HEK293 (cell line): ENCODE measurements around the gene NDRG3.

Source experiments
- CTCF ChIA-PET: fragments of 350-600 bp; formaldehyde crosslinking; extraction: SDS; loops from one replicate; lab custom pipeline; 2021; ENCODE audit warnings: antibody characterized with exemption; lab: Yijun Ruan, JAX
- POLR2A ChIA-PET: fragments of 300-600 bp; formaldehyde crosslinking; extraction: SDS; loops from one replicate; lab custom pipeline; 2020; ENCODE audit warnings: antibody characterized with exemption, inconsistent platforms; lab: Yijun Ruan, JAX
- H3K27ac ChIP-seq: fragments of 200-500 bp; sonication (Bioruptor generic); 2 replicates; pipeline ENCODE4 v1.5.1; 2014; ENCODE audit warnings: low read depth, low read length, control low read depth, inconsistent platforms; ENCODE audit errors: extremely low read depth
- H3K36me3 ChIP-seq, 2 experiments: fragments of 200-500 bp in 1 of 2; sonication (Bioruptor generic) in 1 of 2; 1 replicate in 1 of 2; 2 replicates in 1 of 2; pipeline ENCODE4 v1.5.1; 2014 to 2017; ENCODE audit warnings: inconsistent platforms in 2 of 2, low read length in 2 of 2; ENCODE audit not compliant: control insufficient read depth in 2 of 2, insufficient read depth in 1 of 2
- H3K4me1 ChIP-seq: fragments of 200-500 bp; sonication (Bioruptor generic); 2 replicates; pipeline ENCODE4 v1.5.1; 2014; ENCODE audit warnings: mild to moderate bottlenecking, low read length, inconsistent platforms; ENCODE audit not compliant: control insufficient read depth, insufficient read depth
- H3K4me3 ChIP-seq: 2 replicates; pipeline ENCODE4 v1.5.1; 2011; ENCODE audit warnings: low read depth, mild to moderate bottlenecking, control low read depth, low read length, moderate library complexity
- H3K9me3 ChIP-seq: fragments of 200-500 bp; sonication (Bioruptor generic); 2 replicates; pipeline ENCODE4 v1.5.1; 2014; ENCODE audit warnings: low read depth, low read length, inconsistent platforms; ENCODE audit not compliant: control insufficient read depth, insufficient read depth
- EGR2 ChIP-seq: fragments of 450-650 bp; formaldehyde crosslinking; IDR thresholded peaks from 2 replicates; pipeline ENCODE4 v1.5.1; 2016; ENCODE audit warnings: low read depth, missing biosample characterization, missing genetic modification characterization
- GLI4 ChIP-seq: fragments of 450-650 bp; formaldehyde crosslinking; IDR thresholded peaks from 2 replicates; pipeline ENCODE4 v1.5.1; 2016; ENCODE audit warnings: missing biosample characterization, missing genetic modification characterization
- KLF8 ChIP-seq: fragments of 450-650 bp; formaldehyde crosslinking; IDR thresholded peaks from 2 replicates; pipeline ENCODE4 v1.5.1; 2016; ENCODE audit warnings: missing biosample characterization, missing genetic modification characterization
- KLF9 ChIP-seq: fragments of 450-650 bp; formaldehyde crosslinking; IDR thresholded peaks from 2 replicates; pipeline ENCODE4 v1.5.1; 2016; ENCODE audit warnings: missing biosample characterization, missing genetic modification characterization, low read depth
- MEIS1 ChIP-seq: sonication (generic); formaldehyde crosslinking; IDR thresholded peaks from 2 replicates; pipeline ENCODE4 v1.8.1; 2022; ENCODE audit warnings: missing genetic modification reagents, mild to moderate bottlenecking, borderline replicate concordance
- TRIM28 ChIP-seq: IDR thresholded peaks from 2 replicates; pipeline ENCODE4 v1.6.1; 2011; ENCODE audit warnings: low read length, control low read depth, borderline replicate concordance
- YY2 ChIP-seq: fragments of 450-650 bp; formaldehyde crosslinking; IDR thresholded peaks from 2 replicates; pipeline ENCODE4 v1.5.1; 2016; ENCODE audit warnings: missing biosample characterization, missing genetic modification characterization
- ZBTB7A ChIP-seq: fragments of 450-650 bp; formaldehyde crosslinking; IDR thresholded peaks from 2 replicates; pipeline ENCODE4 v1.5.1; 2016; ENCODE audit warnings: low read depth, missing biosample characterization, missing genetic modification characterization
- ZNF341 ChIP-seq: fragments of 450-650 bp; formaldehyde crosslinking; IDR thresholded peaks from 2 replicates; pipeline ENCODE4; 2016; ENCODE audit warnings: low read depth, missing biosample characterization, missing genetic modification characterization
- ZNF350 ChIP-seq: fragments of 450-650 bp; formaldehyde crosslinking; IDR thresholded peaks from 2 replicates; pipeline ENCODE4 v1.5.0; 2017; ENCODE audit warnings: missing biosample characterization, mild to moderate bottlenecking, missing genetic modification characterization
- ZNF354C ChIP-seq: fragments of 450-650 bp; formaldehyde crosslinking; IDR thresholded peaks from 2 replicates; pipeline ENCODE4 v1.5.1; 2016; ENCODE audit warnings: missing biosample characterization, missing genetic modification characterization, low read depth, borderline replicate concordance
- ZNF37A ChIP-seq: fragments of 450-650 bp; IDR thresholded peaks from 2 replicates; pipeline ENCODE4 v1.5.1; 2018; ENCODE audit warnings: missing biosample characterization, missing genetic modification characterization
- ZNF544 ChIP-seq: fragments of 450-650 bp; formaldehyde crosslinking; IDR thresholded peaks from 2 replicates; pipeline ENCODE4 v1.5.0; 2017; ENCODE audit warnings: missing biosample characterization, missing genetic modification characterization
- ZNF629 ChIP-seq: fragments of 450-650 bp; formaldehyde crosslinking; IDR thresholded peaks from 2 replicates; pipeline ENCODE4 v1.5.1; 2017; ENCODE audit warnings: missing biosample characterization, missing genetic modification characterization
- ZNF747 ChIP-seq: fragments of 450-650 bp; formaldehyde crosslinking; IDR thresholded peaks from 2 replicates; pipeline ENCODE4 v1.5.1; 2016; ENCODE audit warnings: missing biosample characterization, missing genetic modification characterization
- TF ChIP-seq, protein P1 (sequence below): IDR thresholded peaks from 2 replicates; pipeline ENCODE4 v1.6.1; 2011; ENCODE audit warnings: mild to moderate bottlenecking, low read depth, low read length, borderline replicate concordance
- TF ChIP-seq, protein P2 (sequence below): fragments of 450-650 bp; formaldehyde crosslinking; IDR thresholded peaks from 2 replicates; pipeline ENCODE4 v1.5.1; 2017; ENCODE audit warnings: missing biosample characterization, missing genetic modification characterization
- TF ChIP-seq, protein P3 (sequence below): fragments of 450-650 bp; formaldehyde crosslinking; conservative IDR thresholded peaks from 2 replicates; pipeline ENCODE4 v1.5.1; 2016; ENCODE audit warnings: low read depth, missing biosample characterization, missing genetic modification characterization

Gene NDRG3

DNA sequence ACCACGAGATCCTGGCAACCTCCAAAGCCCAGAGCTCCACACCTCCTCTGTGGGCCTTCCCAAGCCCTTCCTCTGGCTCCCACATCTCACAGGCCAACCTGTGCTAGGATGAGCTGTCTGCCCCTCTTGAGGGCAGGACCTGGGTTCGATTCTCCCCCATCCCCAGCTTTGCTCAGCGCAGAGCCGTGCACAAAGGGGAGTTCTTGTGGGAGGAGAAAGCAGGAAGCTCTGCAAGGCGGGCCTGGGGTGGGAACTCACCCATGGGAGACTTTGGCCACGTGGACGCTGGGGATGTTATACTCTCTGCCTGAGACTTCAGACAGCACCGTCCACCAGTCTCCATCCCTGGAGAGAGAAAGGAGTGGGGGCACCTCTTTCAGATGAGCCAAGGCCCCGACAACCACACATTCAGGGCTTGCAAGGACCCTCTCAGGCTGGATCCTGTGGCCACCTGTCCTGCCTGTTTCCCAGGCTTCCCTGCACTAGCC is 112.6 kb downstream of the NDRG3 start (continued):
- TF ChIP-seq KLF8 (tag by site-specific recombination) (no peak), YY2 (no peak), MEIS1 (CRISPR knock-in tag) (no peak)
- TF ChIP-seq, all 188 proteins: peak for 0

DNA sequence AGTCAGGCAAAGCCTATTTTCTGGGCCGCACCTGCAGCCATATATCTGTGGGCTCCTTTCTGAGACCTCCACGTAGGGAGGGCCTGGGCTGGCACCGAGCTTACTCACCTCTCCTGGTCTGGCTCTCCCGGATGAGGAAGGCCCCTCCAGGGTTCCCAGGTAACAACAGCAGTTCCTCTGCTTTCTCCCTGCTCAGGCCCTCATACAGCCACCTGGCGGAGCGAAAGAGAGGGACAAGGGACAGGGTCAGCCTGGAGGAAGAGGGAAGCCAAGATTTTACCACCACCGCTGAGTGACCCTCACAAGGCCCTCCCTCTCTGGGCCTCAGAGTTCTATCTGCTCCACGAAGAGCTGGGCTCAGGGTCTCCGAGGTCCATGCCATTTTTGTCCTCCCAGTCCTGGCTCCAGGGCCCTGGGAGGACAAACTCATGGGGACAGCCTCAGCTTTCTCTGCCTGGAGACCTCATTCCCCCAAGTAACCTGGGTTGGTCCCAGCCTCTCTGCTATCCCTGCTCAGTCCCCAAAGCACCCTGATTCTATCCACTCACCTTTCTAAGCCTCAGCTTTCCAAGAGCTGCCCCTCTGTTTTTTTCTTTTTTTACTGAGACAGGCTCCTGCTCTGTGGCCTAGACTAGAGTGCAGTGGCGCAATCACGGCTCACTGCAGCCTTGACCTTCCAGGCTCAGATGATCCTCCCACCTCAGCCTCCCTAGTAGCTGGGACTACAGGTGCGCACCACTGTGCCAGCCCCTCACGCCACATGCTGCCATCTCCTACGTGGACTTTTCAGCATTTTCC is 113.2 kb downstream of the NDRG3 start:
- Histone ChIP-seq H3K36me3 (no peaks in the 10 kb centered on the region), H3K27ac (no peak overlapping the region), H3K9me3 (no peaks in the 10 kb centered on the region), H3K4me1 (no peaks in the 10 kb centered on the region), H3K4me3 (no peak overlapping the region)
- ChIA-PET CTCF (interaction anchor here (0.7 to 1.1 kb wide), 2 partner anchors 20 to 21 kb away, joined by 3 to 4 read pairs; no protein-coding TSS in a partner anchor), POLR2A (interaction anchor here (0.7 kb wide), 1 partner anchor 14 kb away, joined by 3 read pairs; no protein-coding TSS in a partner anchor)
- no peak for TF ChIP-seq ZNF544 (tag by site-specific recombination)
- no peak for TF ChIP-seq ZNF629 (tag by site-specific recombination)
- TF ChIP-seq, protein P1, sequence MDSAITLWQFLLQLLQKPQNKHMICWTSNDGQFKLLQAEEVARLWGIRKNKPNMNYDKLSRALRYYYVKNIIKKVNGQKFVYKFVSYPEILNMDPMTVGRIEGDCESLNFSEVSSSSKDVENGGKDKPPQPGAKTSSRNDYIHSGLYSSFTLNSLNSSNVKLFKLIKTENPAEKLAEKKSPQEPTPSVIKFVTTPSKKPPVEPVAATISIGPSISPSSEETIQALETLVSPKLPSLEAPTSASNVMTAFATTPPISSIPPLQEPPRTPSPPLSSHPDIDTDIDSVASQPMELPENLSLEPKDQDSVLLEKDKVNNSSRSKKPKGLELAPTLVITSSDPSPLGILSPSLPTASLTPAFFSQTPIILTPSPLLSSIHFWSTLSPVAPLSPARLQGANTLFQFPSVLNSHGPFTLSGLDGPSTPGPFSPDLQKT, result no peak
- no peak for TF ChIP-seq ZNF350 (tag by site-specific recombination)
- TF ChIP-seq, protein P2, sequence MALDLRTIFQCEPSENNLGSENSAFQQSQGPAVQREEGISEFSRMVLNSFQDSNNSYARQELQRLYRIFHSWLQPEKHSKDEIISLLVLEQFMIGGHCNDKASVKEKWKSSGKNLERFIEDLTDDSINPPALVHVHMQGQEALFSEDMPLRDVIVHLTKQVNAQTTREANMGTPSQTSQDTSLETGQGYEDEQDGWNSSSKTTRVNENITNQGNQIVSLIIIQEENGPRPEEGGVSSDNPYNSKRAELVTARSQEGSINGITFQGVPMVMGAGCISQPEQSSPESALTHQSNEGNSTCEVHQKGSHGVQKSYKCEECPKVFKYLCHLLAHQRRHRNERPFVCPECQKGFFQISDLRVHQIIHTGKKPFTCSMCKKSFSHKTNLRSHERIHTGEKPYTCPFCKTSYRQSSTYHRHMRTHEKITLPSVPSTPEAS (tag by site-specific recombination), result no peak
- TF ChIP-seq ZNF354C (tag by site-specific recombination), result no peak
- TF ChIP-seq GLI4, result no peak
- TF ChIP-seq ZBTB7A (tag by site-specific recombination), result no peak
- no peak for TF ChIP-seq KLF9 (tag by site-specific recombination)
- no peak for TF ChIP-seq ZNF37A
- no peak for TF ChIP-seq ZNF341 (tag by site-specific recombination)
- TF ChIP-seq TRIM28, result no peak
- TF ChIP-seq, protein P3, sequence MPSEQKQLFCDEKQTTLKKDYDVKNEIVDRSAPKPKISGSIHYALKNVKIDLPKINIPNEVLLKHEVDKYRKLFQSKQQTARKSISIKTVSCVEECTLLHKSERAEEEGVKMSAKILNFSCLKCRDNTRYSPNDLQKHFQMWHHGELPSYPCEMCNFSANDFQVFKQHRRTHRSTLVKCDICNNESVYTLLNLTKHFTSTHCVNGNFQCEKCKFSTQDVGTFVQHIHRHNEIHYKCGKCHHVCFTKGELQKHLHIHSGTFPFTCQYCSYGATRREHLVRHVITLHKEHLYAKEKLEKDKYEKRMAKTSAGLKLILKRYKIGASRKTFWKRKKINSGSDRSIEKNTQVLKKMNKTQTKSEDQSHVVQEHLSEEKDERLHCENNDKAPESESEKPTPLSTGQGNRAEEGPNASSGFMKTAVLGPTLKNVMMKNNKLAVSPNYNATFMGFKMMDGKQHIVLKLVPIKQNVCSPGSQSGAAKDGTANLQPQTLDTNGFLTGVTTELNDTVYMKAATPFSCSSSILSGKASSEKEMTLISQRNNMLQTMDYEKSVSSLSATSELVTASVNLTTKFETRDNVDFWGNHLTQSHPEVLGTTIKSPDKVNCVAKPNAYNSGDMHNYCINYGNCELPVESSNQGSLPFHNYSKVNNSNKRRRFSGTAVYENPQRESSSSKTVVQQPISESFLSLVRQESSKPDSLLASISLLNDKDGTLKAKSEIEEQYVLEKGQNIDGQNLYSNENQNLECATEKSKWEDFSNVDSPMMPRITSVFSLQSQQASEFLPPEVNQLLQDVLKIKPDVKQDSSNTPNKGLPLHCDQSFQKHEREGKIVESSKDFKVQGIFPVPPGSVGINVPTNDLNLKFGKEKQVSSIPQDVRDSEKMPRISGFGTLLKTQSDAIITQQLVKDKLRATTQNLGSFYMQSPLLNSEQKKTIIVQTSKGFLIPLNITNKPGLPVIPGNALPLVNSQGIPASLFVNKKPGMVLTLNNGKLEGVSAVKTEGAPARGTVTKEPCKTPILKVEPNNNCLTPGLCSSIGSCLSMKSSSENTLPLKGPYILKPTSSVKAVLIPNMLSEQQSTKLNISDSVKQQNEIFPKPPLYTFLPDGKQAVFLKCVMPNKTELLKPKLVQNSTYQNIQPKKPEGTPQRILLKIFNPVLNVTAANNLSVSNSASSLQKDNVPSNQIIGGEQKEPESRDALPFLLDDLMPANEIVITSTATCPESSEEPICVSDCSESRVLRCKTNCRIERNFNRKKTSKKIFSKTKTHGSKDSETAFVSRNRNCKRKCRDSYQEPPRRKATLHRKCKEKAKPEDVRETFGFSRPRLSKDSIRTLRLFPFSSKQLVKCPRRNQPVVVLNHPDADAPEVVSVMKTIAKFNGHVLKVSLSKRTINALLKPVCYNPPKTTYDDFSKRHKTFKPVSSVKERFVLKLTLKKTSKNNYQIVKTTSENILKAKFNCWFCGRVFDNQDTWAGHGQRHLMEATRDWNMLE (tag by site-specific recombination), result no peak
- no peak for TF ChIP-seq ZNF747 (tag by site-specific recombination)
- TF ChIP-seq EGR2 (tag by site-specific recombination), result no peak
